A549 (cell line): ENCODE results near the gene SMIM35. TPM values are rescaled to one million over a fixed set of nuclear protein-coding genes. Genes with fewer than 3 reads are reported as not detected.

Experiments
- ATAC-seq, 2 experiments: fragments of 200-7000 bp in 1 of 2; fragments of >200 bp in 1 of 2; cut with Nextera tagmentation in 1 of 2; cut with Tn5 transposase in 1 of 2; 3 replicates each; pipeline versions ENCODE4 v1.8.0 to v1.9.1; 2018 to 2020; ENCODE audit warnings: mild to moderate bottlenecking in 1 of 2, moderate library complexity in 1 of 2
- CTCF ChIA-PET: fragments of 300-600 bp; sonication (Branson Sonifier 250); formaldehyde crosslinking; extraction: SDS; loops from one replicate; lab custom pipeline; 2021; ENCODE audit warnings: antibody characterized with exemption, inconsistent platforms; lab: Yijun Ruan, JAX
- POLR2A ChIA-PET: fragments of 350-600 bp; formaldehyde crosslinking; extraction: SDS; loops from one replicate; lab custom pipeline; 2021; ENCODE audit warnings: antibody characterized with exemption, inconsistent platforms; lab: Yijun Ruan, JAX
- DNase-seq, 2 experiments: peaks; one replicate each; pipeline versions ENCODE4 v3.0.0 to v3.0.0-alpha.2; 2011 to 2016; ENCODE audit warnings: low read depth in 1 of 2, low spot score in 1 of 2
- FAIRE-seq: peaks from 2 replicates; lab custom pipeline; 2011; peaks lifted over from hg19 to GRCh38; lab: Jason Lieb, UNC
- H3K27ac ChIP-seq, 2 experiments: fragments of >200 bp; sonication (Bioruptor Twin); formaldehyde crosslinking; 3 replicates each; pipeline ENCODE4 v1.5.1; 2016 to 2017
- H3K4me1 ChIP-seq: fragments of >200 bp; sonication (Bioruptor Twin); formaldehyde crosslinking; 3 replicates; pipeline ENCODE4 v1.6.1; 2016
- H3K4me2 ChIP-seq: fragments of >200 bp; sonication (Bioruptor Twin); formaldehyde crosslinking; 3 replicates; pipeline ENCODE4 v1.6.1; 2016
- H3K4me3 ChIP-seq: fragments of >200 bp; sonication (Bioruptor Twin); formaldehyde crosslinking; 3 replicates; pipeline ENCODE4 v1.5.1; 2016
- H3K9me3 ChIP-seq: fragments of >200 bp; sonication (Bioruptor Twin); formaldehyde crosslinking; 3 replicates; pipeline ENCODE4 v1.6.1; 2016
- CBX2 ChIP-seq: fragments of 200-600 bp; sonication (generic); IDR thresholded peaks from 2 replicates; pipeline ENCODE4 v1.6.1; 2016; ENCODE audit warnings: low read depth, mild to moderate bottlenecking, borderline replicate concordance
- CEBPB ChIP-seq, 2 experiments: fragments of >200 bp in 1 of 2; sonication (Bioruptor Twin) in 1 of 2; formaldehyde crosslinking in 1 of 2; IDR thresholded peaks; 2 replicates each; pipeline ENCODE4 v1.6.1; 2012 to 2016
- CHD2 ChIP-seq: fragments of 150-350 bp; IDR thresholded peaks from 2 replicates; pipeline ENCODE4 v1.6.1; 2014; ENCODE audit warnings: low read length; ENCODE audit not compliant: partially characterized antibody
- CHD4 ChIP-seq: fragments of 200-600 bp; sonication (generic); IDR thresholded peaks from 2 replicates; pipeline ENCODE4 v1.6.1; 2016; ENCODE audit warnings: antibody characterized with exemption, mild to moderate bottlenecking, borderline replicate concordance
- EHMT2 ChIP-seq: fragments of 200-600 bp; sonication (generic); IDR thresholded peaks from 2 replicates; pipeline ENCODE4 v1.6.1; 2016; ENCODE audit warnings: antibody characterized with exemption, low read depth, mild to moderate bottlenecking, moderate library complexity
- EP300 ChIP-seq, 2 experiments: fragments of >200 bp; sonication (Bioruptor Twin); formaldehyde crosslinking; IDR thresholded peaks; 2 replicates in 1 of 2; 3 replicates in 1 of 2; pipeline ENCODE4 v1.6.1; 2016 to 2017
- ESRRA ChIP-seq: fragments of 150-350 bp; IDR thresholded peaks from 2 replicates; pipeline ENCODE4 v1.6.1; 2014; ENCODE audit warnings: mild to moderate bottlenecking, low read length, borderline replicate concordance
- FOSB ChIP-seq: fragments of 250-450 bp; sonication (Bioruptor Pico); IDR thresholded peaks from 2 replicates; pipeline ENCODE4 v1.5.0; 2020; ENCODE audit warnings: mild to moderate bottlenecking, moderate library complexity
- FOSL2 ChIP-seq, 2 experiments: fragments of 450-650 bp in 1 of 2; fragments of >200 bp in 1 of 2; sonication (Bioruptor Twin) in 1 of 2; formaldehyde crosslinking; IDR thresholded peaks; 2 replicates each; pipeline versions ENCODE4 v1.5.0 to v1.6.1; 2016 to 2020; ENCODE audit warnings: mild to moderate bottlenecking in 1 of 2, moderate library complexity in 1 of 2
- HOXB13 ChIP-seq: fragments of 250-450 bp; sonication (Bioruptor Pico); IDR thresholded peaks from 2 replicates; pipeline ENCODE4 v1.5.0; 2020; ENCODE audit warnings: low read depth, mild to moderate bottlenecking, moderate library complexity
- KDM1A ChIP-seq: fragments of 200-600 bp; sonication (generic); IDR thresholded peaks from 2 replicates; pipeline ENCODE4 v1.6.1; 2016; ENCODE audit warnings: low read depth, mild to moderate bottlenecking
- MAZ ChIP-seq: fragments of 150-350 bp; IDR thresholded peaks from 2 replicates; pipeline ENCODE4 v1.6.1; 2014; ENCODE audit warnings: antibody characterized with exemption, low read depth, low read length, borderline replicate concordance
- NFE2L2 ChIP-seq: fragments of 150-350 bp; conservative IDR thresholded peaks from 2 replicates; pipeline ENCODE4 v1.6.1; 2014; ENCODE audit warnings: low read length
- NR3C1 ChIP-seq: fragments of >200 bp; sonication (Bioruptor Twin); formaldehyde crosslinking; IDR thresholded peaks from 3 replicates; pipeline ENCODE4 v1.6.1; 2017
- PHF8 ChIP-seq: fragments of 200-600 bp; sonication (generic); IDR thresholded peaks from 2 replicates; pipeline ENCODE4 v1.6.1; 2016; ENCODE audit warnings: low read depth, mild to moderate bottlenecking, antibody characterized with exemption, moderate library complexity, borderline replicate concordance
- POLR2AphosphoS2 ChIP-seq: conservative IDR thresholded peaks from 2 replicates; pipeline ENCODE4 v1.6.1; 2012; ENCODE audit warnings: low read length, improper control_type of control experiment, inconsistent platforms
- RAD21 ChIP-seq, 2 experiments: fragments of >200 bp in 1 of 2; sonication (Bioruptor Twin) in 1 of 2; formaldehyde crosslinking in 1 of 2; IDR thresholded peaks in 1 of 2; conservative IDR thresholded peaks in 1 of 2; 2 replicates in 1 of 2; 3 replicates in 1 of 2; pipeline ENCODE4 v1.6.1; 2012 to 2018; ENCODE audit warnings: inconsistent platforms in 1 of 2
- RFX5 ChIP-seq: fragments of 450-650 bp; IDR thresholded peaks from 2 replicates; pipeline ENCODE4 v1.7.1; 2014; ENCODE audit warnings: antibody characterized with exemption, mild to moderate bottlenecking, moderate library complexity
- SMC3 ChIP-seq: fragments of >200 bp; sonication (Bioruptor Twin); formaldehyde crosslinking; IDR thresholded peaks from 3 replicates; pipeline ENCODE4 v1.6.1; 2018; ENCODE audit warnings: inconsistent platforms
- ZNF302 ChIP-seq: fragments of 250-450 bp; sonication (Bioruptor Pico); IDR thresholded peaks from 2 replicates; pipeline ENCODE4 v1.9.0; 2021; ENCODE audit warnings: inconsistent platforms, mild to moderate bottlenecking, moderate library complexity
- WGBS: methylation state at CpG from one replicate; pipeline ENCODE4 v1.1.6; 2017; ENCODE audit errors: missing lambda C conversion rate; 5-methylcytosine and 5-hydroxymethylcytosine counted together
- polyA plus RNA-seq, 4 experiments: library from polyadenylated mRNA; depleted of rRNA in 3 of 4; stranded (reverse); fragments of >200 nt; fragmentation: RNase III in 1 of 4; extraction: RNeasy Plus Mini Kit Qiagen cat#74134 plus additional on column Dnase treatment in 1 of 4; gene quantifications; 2 replicates in 3 of 4; 3 replicates in 1 of 4; pipeline ENCODE4 v1.2.3, GENCODE V29; 2011 to 2017
- TF ChIP-seq, protein P1 (sequence below): fragments of 150-350 bp; IDR thresholded peaks from 2 replicates; pipeline ENCODE4 v1.6.1; 2014; ENCODE audit warnings: low read depth, mild to moderate bottlenecking, low read length
- TF ChIP-seq, protein P2 (sequence below): IDR thresholded peaks from 2 replicates; pipeline ENCODE4 v1.6.1; 2012; ENCODE audit warnings: low read depth, borderline replicate concordance
- TF ChIP-seq, protein P3 (sequence below): fragments of 200-600 bp; sonication (generic); IDR thresholded peaks from 2 replicates; pipeline ENCODE4 v1.6.1; 2016; ENCODE audit warnings: antibody characterized with exemption, mild to moderate bottlenecking, moderate library complexity
- TF ChIP-seq, protein P4 (sequence below): fragments of 250-450 bp; sonication (Bioruptor Pico); IDR thresholded peaks from 2 replicates; pipeline ENCODE4 v1.5.0; 2020; ENCODE audit warnings: low read depth, mild to moderate bottlenecking, moderate library complexity
- TF ChIP-seq, protein P5 (sequence below): fragments of >200 bp; sonication (Bioruptor Twin); formaldehyde crosslinking; IDR thresholded peaks from 3 replicates; pipeline ENCODE4 v1.6.1; 2016

The SMIM35 gene
- polyA plus RNA-seq, 2 of the 4 experiments (the other 2 are of a cell fraction): not detected

DNA sequence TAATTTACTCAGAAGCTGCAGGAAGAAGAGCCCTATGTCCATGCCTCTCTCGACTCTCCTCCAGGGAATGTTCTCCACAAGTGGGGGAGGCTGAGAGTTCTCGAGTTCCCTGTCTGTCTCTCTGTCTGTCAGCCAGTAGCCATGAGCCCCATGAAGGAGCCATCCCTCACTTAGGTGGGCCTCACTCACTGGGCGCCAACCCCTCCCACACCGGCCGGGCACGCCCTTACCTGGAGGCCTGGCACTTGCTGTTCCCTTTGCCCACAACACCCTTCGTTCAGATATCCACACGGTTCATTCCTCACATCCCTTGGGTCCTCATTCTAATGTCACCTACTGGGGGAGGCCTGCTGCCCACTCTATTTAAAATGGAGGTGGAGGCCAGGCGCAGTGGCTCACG is 114.7 kb downstream of the SMIM35 start:
- ATAC-seq: no peak
- no peaks in the 10 kb centered on the region for H3K9me3 ChIP-seq
- H3K4me2 ChIP-seq: no peak overlapping the region
- CTCF ChIA-PET: no interaction called here
- TF ChIP-seq FOSL2 (IDR thresholded peaks at IDR 0.05) (no peak), FOSL2 (CRISPR knock-in tag; IDR thresholded peaks at IDR 0.05) (no peak), KDM1A (no peak), NR3C1 (no peak), CHD4 (no peak), SMC3 (no peak)
- TF ChIP-seq, protein P1, sequence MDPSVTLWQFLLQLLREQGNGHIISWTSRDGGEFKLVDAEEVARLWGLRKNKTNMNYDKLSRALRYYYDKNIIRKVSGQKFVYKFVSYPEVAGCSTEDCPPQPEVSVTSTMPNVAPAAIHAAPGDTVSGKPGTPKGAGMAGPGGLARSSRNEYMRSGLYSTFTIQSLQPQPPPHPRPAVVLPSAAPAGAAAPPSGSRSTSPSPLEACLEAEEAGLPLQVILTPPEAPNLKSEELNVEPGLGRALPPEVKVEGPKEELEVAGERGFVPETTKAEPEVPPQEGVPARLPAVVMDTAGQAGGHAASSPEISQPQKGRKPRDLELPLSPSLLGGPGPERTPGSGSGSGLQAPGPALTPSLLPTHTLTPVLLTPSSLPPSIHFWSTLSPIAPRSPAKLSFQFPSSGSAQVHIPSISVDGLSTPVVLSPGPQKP: no peak
- TF ChIP-seq, protein P2, sequence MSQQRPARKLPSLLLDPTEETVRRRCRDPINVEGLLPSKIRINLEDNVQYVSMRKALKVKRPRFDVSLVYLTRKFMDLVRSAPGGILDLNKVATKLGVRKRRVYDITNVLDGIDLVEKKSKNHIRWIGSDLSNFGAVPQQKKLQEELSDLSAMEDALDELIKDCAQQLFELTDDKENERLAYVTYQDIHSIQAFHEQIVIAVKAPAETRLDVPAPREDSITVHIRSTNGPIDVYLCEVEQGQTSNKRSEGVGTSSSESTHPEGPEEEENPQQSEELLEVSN: no peak
- H3K4me3 ChIP-seq: no peak overlapping the region
- H3K27ac ChIP-seq: no peak overlapping the region
- POLR2A ChIA-PET: no interaction called here
- WGBS: 81% methylated on average over 10 of the region's 10 CpGs
- no peak for FAIRE-seq
- H3K4me1 ChIP-seq: peaks cover 9% of the 10 kb centered on the region; the same call in 1 of the 3 replicates
- DNase-seq: no peak

DNA sequence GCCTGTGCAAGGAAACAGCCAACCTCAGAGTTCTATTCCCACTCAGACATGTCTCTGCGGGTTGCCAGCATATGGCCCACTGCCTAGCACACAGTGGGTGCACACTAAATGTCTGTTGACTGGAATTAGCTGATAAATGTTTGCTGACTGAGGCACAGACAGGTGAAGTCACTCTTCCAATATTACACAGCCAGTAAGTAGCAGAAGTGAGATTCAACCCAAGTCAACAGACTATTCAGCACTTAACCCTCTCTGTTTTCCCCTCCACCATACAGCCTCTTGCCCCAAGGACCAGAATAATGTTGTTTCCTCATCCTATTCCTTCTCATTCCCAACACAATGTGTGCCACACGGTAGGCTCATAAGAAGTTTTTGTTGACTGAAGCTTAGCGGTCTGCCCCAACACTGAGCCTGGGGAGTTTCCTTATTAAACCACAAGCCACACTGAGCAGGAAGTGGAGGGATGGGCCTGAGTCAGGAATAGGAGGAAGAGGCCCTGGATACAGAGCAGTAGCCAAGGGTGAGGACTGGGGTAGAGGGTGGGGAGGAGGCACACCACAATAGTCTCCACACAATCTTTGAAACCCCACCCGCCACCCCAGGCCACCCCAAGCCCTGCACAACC is 116.3 kb downstream of the SMIM35 start:
- Histone ChIP-seq H3K4me1 (peaks cover 9% of the 10 kb centered on the region; the same call in 1 of the 3 replicates), H3K4me3 (no peak overlapping the region), H3K4me2 (no peak overlapping the region), H3K9me3 (no peaks in the 10 kb centered on the region), H3K27ac (no peak overlapping the region)
- no peak for ATAC-seq
- ChIA-PET CTCF (interaction anchor here (0.5 to 1.0 kb wide), 2 partner anchors 12 to 22 kb away, joined by 3 read pairs; no protein-coding TSS in a partner anchor), POLR2A (no interaction called here)
- no peak for DNase-seq
- TF ChIP-seq CHD2: no peak
- TF ChIP-seq, protein P3, sequence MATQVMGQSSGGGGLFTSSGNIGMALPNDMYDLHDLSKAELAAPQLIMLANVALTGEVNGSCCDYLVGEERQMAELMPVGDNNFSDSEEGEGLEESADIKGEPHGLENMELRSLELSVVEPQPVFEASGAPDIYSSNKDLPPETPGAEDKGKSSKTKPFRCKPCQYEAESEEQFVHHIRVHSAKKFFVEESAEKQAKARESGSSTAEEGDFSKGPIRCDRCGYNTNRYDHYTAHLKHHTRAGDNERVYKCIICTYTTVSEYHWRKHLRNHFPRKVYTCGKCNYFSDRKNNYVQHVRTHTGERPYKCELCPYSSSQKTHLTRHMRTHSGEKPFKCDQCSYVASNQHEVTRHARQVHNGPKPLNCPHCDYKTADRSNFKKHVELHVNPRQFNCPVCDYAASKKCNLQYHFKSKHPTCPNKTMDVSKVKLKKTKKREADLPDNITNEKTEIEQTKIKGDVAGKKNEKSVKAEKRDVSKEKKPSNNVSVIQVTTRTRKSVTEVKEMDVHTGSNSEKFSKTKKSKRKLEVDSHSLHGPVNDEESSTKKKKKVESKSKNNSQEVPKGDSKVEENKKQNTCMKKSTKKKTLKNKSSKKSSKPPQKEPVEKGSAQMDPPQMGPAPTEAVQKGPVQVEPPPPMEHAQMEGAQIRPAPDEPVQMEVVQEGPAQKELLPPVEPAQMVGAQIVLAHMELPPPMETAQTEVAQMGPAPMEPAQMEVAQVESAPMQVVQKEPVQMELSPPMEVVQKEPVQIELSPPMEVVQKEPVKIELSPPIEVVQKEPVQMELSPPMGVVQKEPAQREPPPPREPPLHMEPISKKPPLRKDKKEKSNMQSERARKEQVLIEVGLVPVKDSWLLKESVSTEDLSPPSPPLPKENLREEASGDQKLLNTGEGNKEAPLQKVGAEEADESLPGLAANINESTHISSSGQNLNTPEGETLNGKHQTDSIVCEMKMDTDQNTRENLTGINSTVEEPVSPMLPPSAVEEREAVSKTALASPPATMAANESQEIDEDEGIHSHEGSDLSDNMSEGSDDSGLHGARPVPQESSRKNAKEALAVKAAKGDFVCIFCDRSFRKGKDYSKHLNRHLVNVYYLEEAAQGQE: no peak
- TF ChIP-seq ESRRA: no peak
- no peak for TF ChIP-seq POLR2AphosphoS2
- no peak for TF ChIP-seq EP300 (IDR thresholded peaks at IDR 0.05)
- TF ChIP-seq, protein P4, sequence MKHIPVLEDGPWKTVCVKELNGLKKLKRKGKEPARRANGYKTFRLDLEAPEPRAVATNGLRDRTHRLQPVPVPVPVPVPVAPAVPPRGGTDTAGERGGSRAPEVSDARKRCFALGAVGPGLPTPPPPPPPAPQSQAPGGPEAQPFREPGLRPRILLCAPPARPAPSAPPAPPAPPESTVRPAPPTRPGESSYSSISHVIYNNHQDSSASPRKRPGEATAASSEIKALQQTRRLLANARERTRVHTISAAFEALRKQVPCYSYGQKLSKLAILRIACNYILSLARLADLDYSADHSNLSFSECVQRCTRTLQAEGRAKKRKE (CRISPR knock-in tag): no peak
- no peak for TF ChIP-seq FOSB
- no peak for TF ChIP-seq EHMT2
- TF ChIP-seq, protein P5, sequence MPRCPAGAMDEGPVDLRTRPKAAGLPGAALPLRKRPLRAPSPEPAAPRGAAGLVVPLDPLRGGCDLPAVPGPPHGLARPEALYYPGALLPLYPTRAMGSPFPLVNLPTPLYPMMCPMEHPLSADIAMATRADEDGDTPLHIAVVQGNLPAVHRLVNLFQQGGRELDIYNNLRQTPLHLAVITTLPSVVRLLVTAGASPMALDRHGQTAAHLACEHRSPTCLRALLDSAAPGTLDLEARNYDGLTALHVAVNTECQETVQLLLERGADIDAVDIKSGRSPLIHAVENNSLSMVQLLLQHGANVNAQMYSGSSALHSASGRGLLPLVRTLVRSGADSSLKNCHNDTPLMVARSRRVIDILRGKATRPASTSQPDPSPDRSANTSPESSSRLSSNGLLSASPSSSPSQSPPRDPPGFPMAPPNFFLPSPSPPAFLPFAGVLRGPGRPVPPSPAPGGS: no peak
- no peak for TF ChIP-seq MAZ
- TF ChIP-seq PHF8: no peak
- no peak for TF ChIP-seq RAD21 (conservative IDR thresholded peaks at IDR 0.05 in 1 of 2, IDR thresholded peaks at IDR 0.05 in 1 of 2)
- no peak for TF ChIP-seq RFX5
- TF ChIP-seq HOXB13 (CRISPR knock-in tag): no peak
- TF ChIP-seq NFE2L2: no peak
- no peak for TF ChIP-seq CEBPB (IDR thresholded peaks at IDR 0.05)
- no peak for TF ChIP-seq CBX2
- TF ChIP-seq ZNF302 (CRISPR knock-in tag): no peak
- TF ChIP-seq FOSL2 (IDR thresholded peaks at IDR 0.05): no peak
- TF ChIP-seq FOSL2 (CRISPR knock-in tag; IDR thresholded peaks at IDR 0.05): no peak
- FAIRE-seq: no peak
- 43% methylated on average over 2 of the region's 4 CpGs for WGBS
